CD4-positive, alpha-beta memory T cell (primary cell): ENCODE measurements around the gene NRCAM. TPM values are rescaled to one million over a fixed set of nuclear protein-coding genes. Genes with fewer than 3 reads are reported as not detected.

ENCODE experiments used
- CTCF ChIA-PET: fragments of 350-600 bp; sonication (Branson Sonifier 250); formaldehyde crosslinking; loops from one replicate; lab custom pipeline; 2021; ENCODE audit warnings: inconsistent platforms; ENCODE audit not compliant: partially characterized antibody; lab: Charles Lee
- POLR2A ChIA-PET: fragments of 350-600 bp; sonication (Branson Sonifier 250); formaldehyde crosslinking; loops from one replicate; lab custom pipeline; 2021; ENCODE audit not compliant: partially characterized antibody; lab: Charles Lee
- DNase-seq, 5 donors: peaks; one replicate each; pipeline versions ENCODE4 v3.0.0 to v3.0.0-alpha.2; 2020 to 2022; ENCODE audit warnings: mixed read lengths in 1 of 5
- H3K27ac ChIP-seq: one replicate; pipeline ENCODE4 v1.7.0; 2013; ENCODE audit warnings: low read depth, low read length
- H3K27me3 ChIP-seq: 2 replicates; pipeline ENCODE4 v1.7.0; 2013; ENCODE audit warnings: mild to moderate bottlenecking, low read length, moderate library complexity; ENCODE audit not compliant: insufficient read depth
- H3K36me3 ChIP-seq: 2 replicates; pipeline ENCODE4 v1.7.0; 2013; ENCODE audit warnings: mild to moderate bottlenecking, low read length, moderate library complexity; ENCODE audit not compliant: insufficient read depth
- H3K4me1 ChIP-seq: 2 replicates; pipeline ENCODE4 v1.7.0; 2013; ENCODE audit warnings: mild to moderate bottlenecking, low read length, moderate library complexity; ENCODE audit not compliant: insufficient read depth
- H3K4me3 ChIP-seq, 2 donors: one replicate each; pipeline ENCODE4 v1.7.0; 2013; ENCODE audit warnings: low read length in 2 of 2, mild to moderate bottlenecking in 1 of 2
- H3K9me3 ChIP-seq, 2 donors: one replicate each; pipeline ENCODE4 v1.7.0; 2013; ENCODE audit warnings: low read length in 2 of 2, control low read depth in 1 of 2; ENCODE audit not compliant: control insufficient read depth in 1 of 2
- H3K27ac Mint-ChIP-seq, 7 donors: one replicate each; pipeline ENCODE4 v1.8.0; 2020 to 2021; ENCODE audit warnings: mixed read lengths in 7 of 7, mild to moderate bottlenecking in 6 of 7, inconsistent platforms in 3 of 7, moderate library complexity in 3 of 7
- H3K27me3 Mint-ChIP-seq, 2 donors: one replicate each; pipeline ENCODE4 v1.8.0; 2020 to 2021; ENCODE audit warnings: mixed read lengths in 2 of 2
- H3K36me3 Mint-ChIP-seq, 2 donors: one replicate each; pipeline ENCODE4 v1.8.0; 2020 to 2021; ENCODE audit warnings: mixed read lengths in 2 of 2, inconsistent platforms in 1 of 2, mild to moderate bottlenecking in 1 of 2
- H3K4me1 Mint-ChIP-seq, 4 donors: one replicate each; pipeline ENCODE4 v1.8.0; 2020 to 2021; ENCODE audit warnings: mixed read lengths in 4 of 4, mild to moderate bottlenecking in 1 of 4
- H3K4me3 Mint-ChIP-seq, 8 donors: one replicate each; pipeline ENCODE4 v1.8.0; 2020 to 2021; ENCODE audit warnings: mixed read lengths in 8 of 8, mild to moderate bottlenecking in 7 of 8, moderate library complexity in 6 of 8, inconsistent platforms in 3 of 8
- H3K9me3 Mint-ChIP-seq, 8 donors: one replicate each; pipeline ENCODE4 v1.8.0; 2020 to 2021; ENCODE audit warnings: mixed read lengths in 8 of 8, mild to moderate bottlenecking in 5 of 8, inconsistent platforms in 3 of 8, moderate library complexity in 1 of 8
- intact Hi-C: fragments of 100-400 bp; cut with micrococcal nuclease; formaldehyde crosslinking; loops from one replicate; pipeline ENCODE4 v1.15.1; 2023
- polyA plus RNA-seq, 2 donors: library from polyadenylated mRNA; unstranded; fragments of 300-500 nt; fragmentation: Illumina TruSeq; gene quantifications; one replicate each; pipeline ENCODE4 v1.2.3, GENCODE V29; 2021
- total RNA-seq, 2 experiments: library from RNA; stranded (reverse); gene quantifications; one replicate each; pipeline ENCODE4 v1.2.3, GENCODE V29; 2021

NRCAM gene
- total and polyA plus RNA-seq, 4 experiments from 2014 or later = 0.22 to 0.41 (median 0.32) TPM; not detected in 1

DNA sequence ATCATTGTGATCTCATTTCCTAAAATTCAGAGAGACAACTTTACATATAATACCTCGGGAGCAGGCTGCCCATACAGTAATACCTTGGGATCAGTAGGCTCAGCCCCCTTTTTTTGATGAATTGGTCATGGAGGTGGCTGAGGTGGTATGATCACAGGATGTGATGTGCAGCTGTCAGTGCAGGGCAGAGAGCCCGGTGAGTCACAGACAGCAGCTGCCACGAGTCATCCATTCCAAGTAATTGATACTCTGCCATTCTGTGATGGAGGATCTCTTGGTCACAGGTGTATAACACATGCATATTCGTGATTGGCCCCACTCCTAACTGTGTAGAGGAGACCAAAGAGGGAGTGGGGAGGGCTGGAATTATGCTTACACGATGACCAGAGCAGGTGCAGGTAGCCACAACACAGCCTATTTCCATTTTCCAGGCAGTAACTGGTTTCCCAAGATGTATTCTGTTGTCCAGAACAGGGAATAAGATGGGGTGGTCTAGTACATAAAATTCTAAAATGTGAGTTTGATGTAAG is 14.1 kb downstream of the NRCAM start:
- ChIA-PET CTCF (no interaction called here), POLR2A (no interaction called here)
- Mint-ChIP-seq H3K4me1 (no peaks in the 10 kb centered on the region), H3K27me3 (peaks cover 9 to 10% of the 10 kb centered on the region in 2 donors), H3K4me3 (no peak overlapping the region), H3K27ac (no peak overlapping the region), H3K9me3 (no peaks in the 10 kb centered on the region), H3K36me3 (no peaks in the 10 kb centered on the region)
- DNase-seq = no peak
- no peak overlapping the region for H3K4me3 ChIP-seq
- no peaks in the 10 kb centered on the region for H3K4me1 ChIP-seq
- H3K9me3 ChIP-seq = no peaks in the 10 kb centered on the region
- no peak overlapping the region for H3K27ac ChIP-seq
- intact Hi-C loops = no loop called here
- H3K27me3 ChIP-seq = no peaks in the 10 kb centered on the region
- H3K36me3 ChIP-seq = no peaks in the 10 kb centered on the region

DNA sequence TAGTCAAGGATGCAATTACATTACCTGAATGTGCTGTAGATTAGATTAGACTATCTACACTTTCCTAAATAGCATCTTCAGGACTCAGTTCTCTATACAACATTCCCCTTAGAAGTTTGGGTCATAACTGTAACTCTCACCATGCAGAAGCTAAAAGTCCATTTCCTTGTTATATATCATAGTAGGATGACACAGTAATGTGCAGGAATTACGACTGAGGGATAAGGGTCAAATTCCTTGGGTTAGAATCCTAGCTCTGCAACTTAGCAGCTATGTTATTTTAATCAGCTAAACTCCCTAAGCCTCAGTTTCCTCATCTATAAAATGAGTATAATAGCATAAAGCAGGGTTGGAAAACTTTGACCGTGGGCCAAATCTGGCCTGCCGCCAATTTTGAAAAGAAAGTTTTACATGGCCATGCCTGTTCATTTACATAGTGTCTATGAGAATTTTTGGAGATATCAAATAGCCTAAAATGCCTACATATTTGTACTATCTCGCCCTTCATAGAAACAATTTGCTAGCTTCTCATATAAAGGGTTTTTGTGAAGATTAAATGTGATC is 14.8 kb downstream of the NRCAM start:
- ChIA-PET POLR2A (no interaction called here), CTCF (no interaction called here)
- Histone ChIP-seq H3K4me1 (no peaks in the 10 kb centered on the region), H3K36me3 (no peaks in the 10 kb centered on the region), H3K9me3 (no peaks in the 10 kb centered on the region), H3K4me3 (no peak overlapping the region), H3K27me3 (no peaks in the 10 kb centered on the region), H3K27ac (no peak overlapping the region)
- Mint-ChIP-seq H3K4me1 (no peaks in the 10 kb centered on the region), H3K9me3 (no peaks in the 10 kb centered on the region), H3K36me3 (no peaks in the 10 kb centered on the region), H3K27me3 (peaks cover 9% of the 10 kb centered on the region in 2 donors), H3K27ac (no peak overlapping the region), H3K4me3 (no peak overlapping the region)
- intact Hi-C loops = no loop called here
- DNase-seq = no peak

DNA sequence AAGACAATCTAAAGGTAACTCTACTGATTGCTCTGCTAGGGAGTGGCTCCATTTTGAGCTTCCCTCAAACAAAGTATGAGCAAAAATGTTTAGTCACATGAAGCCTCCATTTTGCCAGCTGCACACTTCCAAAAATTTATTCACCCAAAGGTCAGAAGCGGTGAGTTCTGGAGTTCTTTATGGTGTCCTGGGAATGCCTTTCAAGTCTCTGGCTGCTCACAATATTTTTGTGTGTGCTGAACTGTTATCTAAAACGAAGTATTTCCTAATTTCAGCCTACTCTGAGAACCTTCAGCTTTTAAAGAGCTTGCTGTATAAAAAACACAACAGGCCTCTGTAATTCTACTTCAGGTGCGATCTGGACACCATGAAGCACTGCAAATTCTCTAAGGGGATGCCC is 15.6 kb downstream of the NRCAM start:
- Histone ChIP-seq H3K4me1 (no peaks in the 10 kb centered on the region), H3K9me3 (no peaks in the 10 kb centered on the region), H3K27ac (no peak overlapping the region), H3K4me3 (no peak overlapping the region), H3K27me3 (no peaks in the 10 kb centered on the region), H3K36me3 (no peaks in the 10 kb centered on the region)
- Mint-ChIP-seq H3K4me3 (no peak overlapping the region), H3K4me1 (no peaks in the 10 kb centered on the region), H3K27ac (no peak overlapping the region), H3K9me3 (peaks cover 0 to under 1% (median 0%) of the 10 kb centered on the region in 8 donors), H3K36me3 (no peaks in the 10 kb centered on the region), H3K27me3 (peaks cover 3 to 7% of the 10 kb centered on the region in 2 donors)
- CTCF ChIA-PET = no interaction called here
- intact Hi-C loops = no loop called here
- POLR2A ChIA-PET = no interaction called here
- no peak for DNase-seq

DNA sequence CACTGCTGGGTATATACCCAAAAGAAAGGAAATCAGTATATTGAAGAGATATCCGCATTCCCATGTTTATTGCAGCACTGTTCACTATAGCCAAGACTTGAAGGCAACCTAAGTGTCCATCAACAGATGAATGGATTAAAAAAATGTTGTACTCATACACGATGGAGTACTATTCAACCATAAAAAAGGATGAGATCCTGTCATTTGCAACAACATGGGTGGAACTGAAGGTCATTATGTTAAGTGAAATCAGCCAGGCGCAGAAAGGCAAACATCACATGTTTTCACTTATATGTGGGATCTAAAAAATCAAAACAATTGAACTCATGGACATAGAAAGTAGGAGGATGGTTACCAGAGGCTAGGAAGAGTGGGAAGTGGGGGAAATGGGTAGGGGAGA is 19.3 kb downstream of the NRCAM start:
- DNase-seq = no peak
- Mint-ChIP-seq H3K9me3 (peaks cover 0 to 6% (median 0%) of the 10 kb centered on the region in 8 donors), H3K27ac (peak overlapping the region in 1 of 7 donors; percentile 62), H3K4me1 (no peaks in the 10 kb centered on the region), H3K36me3 (no peaks in the 10 kb centered on the region), H3K27me3 (peaks cover 11 to 12% of the 10 kb centered on the region in 2 donors), H3K4me3 (no peak overlapping the region)
- no peak overlapping the region for H3K4me3 ChIP-seq
- H3K27ac ChIP-seq = no peak overlapping the region
- CTCF ChIA-PET = no interaction called here
- intact Hi-C loops = no loop called here
- H3K36me3 ChIP-seq = no peaks in the 10 kb centered on the region
- H3K27me3 ChIP-seq = no peaks in the 10 kb centered on the region
- H3K4me1 ChIP-seq = no peaks in the 10 kb centered on the region
- no peaks in the 10 kb centered on the region for H3K9me3 ChIP-seq
- POLR2A ChIA-PET = no interaction called here

DNA sequence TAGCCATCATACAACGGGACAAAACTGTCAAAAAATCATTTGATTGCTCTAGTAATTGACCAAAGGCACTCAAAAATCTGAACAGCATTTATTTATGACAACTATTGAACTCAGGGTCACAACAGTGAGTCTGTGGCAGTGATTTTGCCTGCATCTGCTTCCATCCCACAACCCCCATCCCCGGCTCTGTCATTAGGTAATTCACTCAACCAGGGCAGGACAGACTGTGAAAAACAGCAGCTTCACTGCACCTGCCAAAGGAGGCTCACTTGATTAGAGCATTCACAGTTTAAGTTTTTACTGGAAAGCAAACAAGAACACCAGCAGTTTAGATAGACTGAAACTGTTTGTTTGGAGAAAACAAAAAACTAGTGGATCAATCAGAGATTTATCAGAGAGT is 22.2 kb downstream of the NRCAM start:
- no peaks in the 10 kb centered on the region for H3K36me3 Mint-ChIP-seq
- intact Hi-C loops = no loop called here
- H3K4me3 ChIP-seq = no peak overlapping the region
- no peaks in the 10 kb centered on the region for H3K36me3 ChIP-seq
- H3K27ac ChIP-seq = no peak overlapping the region
- no peak for DNase-seq
- H3K4me1 ChIP-seq = no peaks in the 10 kb centered on the region
- ChIA-PET CTCF (no interaction called here), POLR2A (no interaction called here)
- no peak overlapping the region for H3K27ac Mint-ChIP-seq
- H3K9me3 Mint-ChIP-seq = peaks cover 0 to 6% (median 0%) of the 10 kb centered on the region in 8 donors
- no peaks in the 10 kb centered on the region for H3K9me3 ChIP-seq
- H3K4me3 Mint-ChIP-seq = no peak overlapping the region
- no peaks in the 10 kb centered on the region for H3K4me1 Mint-ChIP-seq
- no peaks in the 10 kb centered on the region for H3K27me3 ChIP-seq
- peaks cover 17 to 20% of the 10 kb centered on the region in 2 donors for H3K27me3 Mint-ChIP-seq

DNA sequence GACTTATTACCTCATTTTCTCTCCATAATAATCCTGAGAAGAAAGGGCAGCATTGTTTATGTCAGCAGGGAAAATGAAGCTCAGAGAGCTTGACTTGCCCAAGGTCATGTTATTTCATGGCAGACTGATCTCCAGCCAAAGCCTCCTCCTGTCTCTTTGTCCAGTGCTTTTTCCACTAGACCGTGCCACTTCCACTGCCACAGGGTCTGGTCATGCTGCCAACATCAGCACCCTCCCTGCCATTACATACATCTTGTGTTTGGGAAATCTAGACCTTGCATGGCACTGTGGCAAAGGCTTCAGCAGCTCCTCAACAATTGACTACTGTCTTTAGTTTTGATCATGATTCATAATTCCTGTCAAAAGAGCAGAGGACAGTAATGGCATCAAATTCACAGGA is 25.1 kb downstream of the NRCAM start:
- no peak for DNase-seq
- Mint-ChIP-seq H3K36me3 (no peaks in the 10 kb centered on the region), H3K9me3 (peaks cover 0 to 6% (median 0%) of the 10 kb centered on the region in 8 donors), H3K4me1 (no peaks in the 10 kb centered on the region), H3K4me3 (no peak overlapping the region), H3K27ac (no peak overlapping the region), H3K27me3 (peaks cover 20% of the 10 kb centered on the region in 2 donors)
- H3K4me1 ChIP-seq = no peaks in the 10 kb centered on the region
- H3K9me3 ChIP-seq = no peaks in the 10 kb centered on the region
- H3K27me3 ChIP-seq = no peaks in the 10 kb centered on the region
- no peak overlapping the region for H3K27ac ChIP-seq
- H3K4me3 ChIP-seq = no peak overlapping the region
- intact Hi-C loops = no loop called here
- no peaks in the 10 kb centered on the region for H3K36me3 ChIP-seq
- ChIA-PET POLR2A (no interaction called here), CTCF (no interaction called here)

GRCh38 chr7:108430664-108431063 is 25.6 kb downstream of the NRCAM start:
- Mint-ChIP-seq H3K27me3 (peaks cover 20% of the 10 kb centered on the region in 2 donors), H3K27ac (no peak overlapping the region), H3K9me3 (peaks cover 0 to 6% (median 0%) of the 10 kb centered on the region in 8 donors), H3K4me1 (no peaks in the 10 kb centered on the region), H3K4me3 (no peak overlapping the region), H3K36me3 (no peaks in the 10 kb centered on the region)
- ChIA-PET CTCF (no interaction called here), POLR2A (no interaction called here)
- Histone ChIP-seq H3K4me1 (no peaks in the 10 kb centered on the region), H3K36me3 (no peaks in the 10 kb centered on the region), H3K27ac (no peak overlapping the region), H3K27me3 (no peaks in the 10 kb centered on the region), H3K4me3 (no peak overlapping the region), H3K9me3 (no peaks in the 10 kb centered on the region)
- no peak for DNase-seq
- intact Hi-C loops = no loop called here
